GM10248 (cell line): ENCODE results near the gene WDR6.

Source experiments
- CTCF ChIA-PET: fragments of 300-600 bp; sonication (Branson Sonifier 250); formaldehyde crosslinking; extraction: SDS; loops from one replicate; lab custom pipeline; 2021; ENCODE audit warnings: antibody characterized with exemption; lab: Yijun Ruan, JAX
- POLR2A ChIA-PET: fragments of 350-650 bp; sonication (Branson Sonifier 250); formaldehyde crosslinking; extraction: SDS; loops from one replicate; lab custom pipeline; 2020; ENCODE audit warnings: antibody characterized with exemption; lab: Yijun Ruan, JAX
- DNase-seq: peaks from one replicate; pipeline ENCODE4 v3.0.0; 2012; ENCODE audit errors: extremely low spot score
- CTCF ChIP-seq: IDR thresholded peaks from 2 replicates; pipeline ENCODE4 v1.5.1; 2012; ENCODE audit warnings: mild to moderate bottlenecking, low read depth; ENCODE audit errors: extremely low read depth, missing control alignments, control extremely low read depth

Gene WDR6

GRCh38 chr3:49035281-49035680 lies 28.1 kb downstream of the WDR6 start:
- POLR2A ChIA-PET: no interaction called here

GRCh38 chr3:49053543-49053942 lies 46.4 kb downstream of the WDR6 start:
- no peak for DNase-seq
- no peak for TF ChIP-seq CTCF
- CTCF ChIA-PET: no interaction called here
- POLR2A ChIA-PET: interaction anchor here (0.7 kb wide), 2 partner anchors 32 to 338 kb away, joined by 5 to 7 read pairs; partner anchors contain the start of gene NDUFAF3

More at GRCh38 chr3:49035281-49035680, 28.1 kb downstream of the WDR6 start:
- CTCF ChIA-PET: interaction anchor here (1.1 to 2.1 kb wide), 2 partner anchors 13 to 16 kb away, joined by 3 to 12 read pairs; partner anchors contain the start of gene NDUFAF3
- DNase-seq: no peak
- TF ChIP-seq CTCF: no peak

GRCh38 chr3:49054344-49054862 lies 47.2 kb downstream of the WDR6 start:
- no peak for DNase-seq
- ChIA-PET CTCF (no interaction called here), POLR2A (no interaction called here)
- TF ChIP-seq CTCF: no peak

GRCh38 chr3:49057268-49057667 lies 50.1 kb downstream of the WDR6 start:
- TF ChIP-seq CTCF: no peak
- DNase-seq: no peak
- ChIA-PET POLR2A (no interaction called here), CTCF (no interaction called here)

GRCh38 chr3:49058011-49058410 lies 50.8 kb downstream of the WDR6 start:
- DNase-seq: no peak
- POLR2A ChIA-PET: interaction anchor here (0.6 kb wide), 1 partner anchor 36 kb away, joined by 6 read pairs; the partner anchor contains the start of gene NDUFAF3
- TF ChIP-seq CTCF: no peak
- CTCF ChIA-PET: interaction anchor here (1.5 to 2.1 kb wide), 2 partner anchors 12 to 35 kb away, joined by 4 to 7 read pairs; partner anchors contain the start of gene QRICH1
